SK-N-SH treated with all-trans-retinoic acid at 6 μM for 48 hours (cell line): Measurements from ENCODE around the gene PCDHB4.

Experiments
- ESRRG ChIP-seq: fragments of 250-450 bp; sonication (Bioruptor Pico); IDR thresholded peaks from 2 replicates; pipeline ENCODE4 v1.6.1; 2021; ENCODE audit warnings: mild to moderate bottlenecking
- PPARA ChIP-seq: fragments of 250-450 bp; sonication (Bioruptor Pico); IDR thresholded peaks from 2 replicates; pipeline ENCODE4 v1.5.0; 2020; ENCODE audit warnings: mild to moderate bottlenecking, borderline replicate concordance
- ZNF8 ChIP-seq: fragments of 450-650 bp; formaldehyde crosslinking; IDR thresholded peaks from 2 replicates; pipeline ENCODE4 v1.5.0; 2020; ENCODE audit warnings: mild to moderate bottlenecking, moderate library complexity

DNA sequence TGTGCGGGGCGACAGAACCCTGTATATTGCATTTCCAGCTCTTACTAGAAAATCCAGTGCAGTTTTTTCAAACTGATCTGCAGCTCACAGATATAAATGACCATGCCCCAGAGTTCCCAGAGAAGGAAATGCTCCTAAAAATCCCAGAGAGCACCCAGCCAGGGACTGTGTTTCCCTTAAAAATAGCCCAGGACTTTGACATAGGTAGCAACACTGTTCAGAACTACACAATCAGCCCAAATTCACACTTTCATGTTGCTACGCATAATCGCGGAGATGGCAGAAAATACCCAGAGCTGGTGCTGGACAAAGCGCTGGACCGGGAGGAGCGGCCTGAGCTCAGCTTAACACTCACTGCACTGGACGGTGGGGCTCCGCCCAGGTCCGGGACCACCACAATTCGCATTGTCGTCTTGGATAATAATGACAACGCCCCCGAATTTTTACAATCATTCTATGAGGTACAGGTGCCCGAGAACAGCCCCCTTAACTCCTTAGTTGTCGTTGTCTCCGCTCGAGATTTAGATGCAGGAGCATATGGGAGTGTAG, 14.2 kb downstream of the PCDHB4 start:
- TF ChIP-seq ESRRG (no peak), ZNF8 (CRISPR knock-in tag) (no peak), PPARA (no peak)
